G401.6 (cell line): Measurements from ENCODE around the gene MTHFD1.
"Not testable (repeated sequence)": the region's sequence is repeated elsewhere in the genome, so short reads cannot be mapped to it uniquely, and the experiment has no call there.

ENCODE experiments used
- FAIRE-seq: peaks from 2 replicates; lab custom pipeline; 2012; peaks lifted over from hg19 to GRCh38; lab: Jason Lieb, UNC

The MTHFD1 gene

DNA sequence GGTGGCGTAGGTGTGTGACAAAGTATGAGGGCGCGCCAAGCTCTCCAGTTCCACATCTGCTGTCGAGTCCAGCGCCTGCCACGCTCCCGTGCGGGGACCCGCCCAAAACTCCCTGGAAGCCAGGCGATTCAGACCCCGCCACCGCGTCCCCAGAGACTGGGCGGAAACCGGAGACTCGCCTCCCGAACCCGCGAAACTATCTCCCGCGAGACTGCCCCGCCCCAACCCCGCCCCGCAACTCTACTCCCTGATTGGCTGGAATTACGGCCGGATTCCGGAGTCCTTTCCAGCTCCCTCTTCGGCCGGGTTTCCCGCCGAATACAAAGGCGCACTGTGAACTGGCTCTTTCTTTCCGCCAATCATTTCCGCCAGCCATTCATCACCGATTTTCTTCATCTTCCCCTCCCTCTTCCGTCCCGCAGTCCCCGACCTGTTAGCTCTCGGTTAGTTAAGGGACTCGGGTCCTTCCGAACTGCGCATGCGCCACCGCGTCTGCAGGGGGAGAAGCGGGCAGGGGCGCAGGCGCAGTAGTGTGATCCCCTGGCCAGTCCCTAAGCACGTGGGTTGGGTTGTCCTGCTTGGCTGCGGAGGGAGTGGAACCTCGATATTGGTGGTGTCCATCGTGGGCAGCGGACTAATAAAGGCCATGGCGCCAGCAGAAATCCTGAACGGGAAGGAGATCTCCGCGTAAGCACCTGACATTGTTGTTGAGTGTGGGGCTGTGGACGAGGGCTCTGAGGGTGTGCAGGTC is at the start of gene MTHFD1:
Gene MTHFD1, plus strand, starts transcription at position 572 of the 751 bp plus-strand sequence. Its CDS starts 75 bp downstream, at position 647.
- peak; percentile 96 for FAIRE-seq

DNA sequence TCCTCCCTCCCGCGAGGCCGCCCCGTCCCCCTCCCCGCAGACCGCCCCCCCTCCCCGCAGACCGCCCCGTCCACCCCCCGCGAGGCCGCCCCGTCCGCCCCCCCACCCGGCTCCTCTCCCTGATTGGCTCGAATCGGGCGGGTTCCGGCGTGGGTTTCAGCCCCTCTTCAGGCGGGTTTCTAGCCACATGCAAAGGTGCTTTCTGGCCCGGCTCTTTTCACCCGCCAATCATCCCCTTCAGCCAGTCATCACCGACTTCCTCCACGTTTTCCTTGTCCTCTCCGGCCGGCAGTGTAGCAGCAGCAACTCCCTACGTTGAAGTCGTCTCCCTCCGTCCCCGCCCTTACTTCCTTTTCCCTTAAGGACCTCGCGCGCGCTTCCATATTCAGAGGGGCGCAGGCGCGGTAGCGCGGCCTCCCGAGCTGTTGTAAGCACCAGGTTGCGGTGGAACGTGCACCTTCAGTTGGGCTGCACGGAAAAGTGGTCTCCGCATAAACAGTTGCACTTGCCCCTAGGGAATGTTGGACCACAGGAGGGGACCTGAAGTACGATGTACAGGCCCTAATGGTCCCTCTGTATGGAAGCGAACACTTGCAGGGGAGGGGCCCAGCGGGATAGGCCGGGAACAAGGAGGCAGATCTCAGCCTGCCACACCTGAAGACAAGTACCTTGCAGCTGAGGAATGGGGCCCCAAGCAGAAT is 49.4 kb upstream of the MTHFD1 start:
- peak; percentile 97 for FAIRE-seq

DNA sequence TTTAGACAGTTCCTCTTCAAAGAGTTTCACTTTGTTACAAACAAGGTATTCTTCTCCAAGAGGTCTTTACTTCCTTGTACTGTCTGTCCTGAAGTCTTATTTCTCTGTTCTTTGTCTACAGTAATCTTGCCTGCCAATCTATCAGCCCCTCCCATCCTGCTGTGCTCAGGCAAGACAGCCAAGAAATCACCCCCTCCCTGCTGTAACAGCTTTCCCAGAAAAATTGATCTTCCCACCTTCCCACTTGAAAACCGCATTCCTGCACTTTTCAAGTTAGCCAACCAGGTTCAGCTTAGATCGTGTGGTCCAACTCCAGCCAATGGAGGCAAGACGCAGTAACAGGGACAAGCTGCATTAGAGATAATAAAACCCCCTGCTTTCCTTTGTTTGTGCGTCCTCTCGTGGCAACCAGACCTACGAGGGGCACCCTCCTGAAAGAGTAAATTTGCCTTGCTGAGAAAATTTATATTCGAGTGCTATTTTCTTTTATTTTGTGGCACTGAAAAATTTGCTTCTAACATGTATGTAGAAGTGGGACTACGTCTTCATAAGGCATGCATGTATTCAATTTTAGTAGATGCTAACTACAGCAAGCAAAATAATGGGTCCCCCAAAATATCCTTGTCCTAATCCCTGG is 47.5 kb upstream of the MTHFD1 start:
- no peak for FAIRE-seq

DNA sequence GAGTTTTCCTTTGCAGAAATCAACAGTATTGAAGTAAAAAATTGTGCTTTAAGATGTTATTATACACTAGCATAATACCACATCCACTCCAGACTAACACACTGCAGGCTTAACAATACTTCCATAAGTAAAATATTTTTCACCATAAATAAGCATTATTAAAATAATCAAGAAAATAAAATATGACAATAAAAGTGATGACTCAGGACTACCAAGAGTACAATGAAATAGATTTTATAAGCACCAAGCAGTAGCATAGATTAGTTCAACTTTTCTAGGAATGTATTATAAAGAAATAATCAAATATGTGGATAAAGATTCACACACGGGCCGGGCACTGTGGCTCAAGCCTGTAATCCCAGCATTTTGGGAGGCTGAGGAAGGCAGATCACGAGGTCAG is 40.4 kb upstream of the MTHFD1 start:
- FAIRE-seq, result peak; percentile 21

DNA sequence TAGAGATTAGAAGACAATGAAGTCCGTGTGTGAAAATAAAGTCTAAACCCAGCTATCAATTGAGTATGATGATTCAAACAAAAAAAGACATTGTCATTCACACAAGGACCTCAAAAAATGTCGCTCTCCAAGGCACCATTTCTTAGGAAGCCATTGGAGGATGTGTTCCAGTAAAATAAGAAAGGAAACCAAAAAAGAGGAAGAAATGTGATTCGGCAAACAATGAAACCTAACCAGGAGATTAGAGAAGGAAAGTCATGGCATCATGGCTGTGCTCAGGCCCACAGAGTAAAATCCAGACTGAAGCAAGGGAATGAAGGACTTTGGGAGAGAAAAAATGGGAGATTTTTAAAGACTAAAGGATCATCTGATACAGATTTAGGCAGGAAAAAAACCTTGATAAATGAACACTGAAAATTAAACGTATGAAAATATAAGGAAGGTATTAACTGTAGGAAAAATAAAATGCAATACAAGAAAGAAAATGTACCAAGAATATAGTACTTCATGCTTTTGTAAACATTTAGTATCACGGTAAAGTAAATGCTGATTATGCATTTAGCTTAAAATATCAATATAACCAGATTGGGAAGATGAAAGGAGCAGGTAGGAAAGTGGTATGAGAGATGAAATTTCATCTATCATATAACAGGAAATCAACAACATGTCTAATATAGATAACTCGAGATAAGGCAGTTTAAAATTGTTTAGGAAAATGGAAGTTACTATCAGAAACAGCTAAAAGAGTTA is 38.2 kb upstream of the MTHFD1 start:
- no peak for FAIRE-seq

DNA sequence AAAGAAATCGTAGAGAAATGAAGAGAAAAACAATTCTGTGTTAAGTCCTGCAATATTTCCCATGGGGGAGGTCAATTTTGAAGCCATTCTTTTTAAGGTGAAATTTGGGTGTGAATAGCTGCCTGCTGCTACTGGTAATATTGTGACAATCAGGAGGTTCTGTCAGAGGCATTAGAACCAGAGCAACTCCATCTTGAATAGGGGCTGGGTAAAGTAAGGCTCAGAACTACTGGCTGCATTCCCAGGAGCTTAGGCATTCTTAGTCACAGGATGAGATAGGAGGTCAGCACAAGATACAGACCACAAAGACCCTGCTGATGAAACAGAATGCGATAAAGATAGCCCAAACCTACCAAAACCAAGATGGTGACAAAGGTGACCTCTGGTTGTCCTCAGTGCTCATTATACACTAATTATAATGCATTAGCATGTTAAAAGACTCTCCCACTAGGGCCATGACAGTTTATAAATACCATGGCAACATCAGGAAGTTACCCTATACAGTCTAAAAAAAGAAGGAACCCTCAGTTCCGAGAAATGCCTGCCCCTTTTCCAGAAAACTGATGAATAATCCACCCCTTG is 24.8 kb upstream of the MTHFD1 start:
- FAIRE-seq, result no peak

DNA sequence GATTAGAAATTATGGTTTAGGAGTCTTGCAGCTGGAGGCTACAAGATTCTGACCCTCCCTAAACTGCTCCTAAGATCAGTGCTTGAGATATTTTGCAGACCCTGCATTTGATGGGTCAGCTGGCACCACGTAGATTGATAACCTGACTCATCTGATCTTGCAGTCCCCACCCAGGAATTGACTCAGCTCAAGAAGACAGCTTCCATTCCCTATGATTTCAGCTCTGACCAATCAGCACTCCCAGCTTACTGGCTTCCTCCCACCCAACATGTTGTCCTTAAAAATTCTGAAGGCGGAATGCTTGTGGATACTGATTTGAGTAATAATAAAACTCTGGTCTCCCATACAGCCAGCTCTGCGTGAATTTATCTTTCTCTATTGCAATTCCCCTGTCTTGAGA is 23.2 kb upstream of the MTHFD1 start:
- FAIRE-seq, result no peak

DNA sequence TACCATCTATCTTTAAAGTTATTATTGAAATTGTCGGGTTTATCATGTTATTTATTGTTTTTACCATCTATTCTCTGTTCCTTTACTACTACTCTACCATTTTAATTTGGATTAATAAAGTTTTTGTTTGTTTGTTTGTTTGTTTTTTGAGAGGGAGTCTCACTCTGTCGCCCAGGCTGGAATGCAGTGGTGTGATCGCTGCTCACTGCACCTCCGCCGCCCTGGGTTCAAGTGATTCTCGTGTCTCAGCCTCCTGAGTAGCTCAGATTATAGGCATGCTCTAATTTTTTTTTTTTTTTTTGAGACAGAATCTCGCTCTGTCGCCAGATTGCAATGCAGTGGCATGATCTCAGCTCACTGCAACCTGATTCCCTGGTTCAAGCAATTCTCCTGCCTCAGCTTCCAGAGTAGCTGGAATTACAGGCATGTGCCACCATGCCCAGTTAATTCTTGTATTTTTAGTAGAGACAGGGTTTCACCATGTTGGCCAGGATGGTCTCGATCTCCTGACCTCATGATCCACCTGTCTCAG is 22.7 kb upstream of the MTHFD1 start:
- FAIRE-seq, result not testable (repeated sequence)

DNA sequence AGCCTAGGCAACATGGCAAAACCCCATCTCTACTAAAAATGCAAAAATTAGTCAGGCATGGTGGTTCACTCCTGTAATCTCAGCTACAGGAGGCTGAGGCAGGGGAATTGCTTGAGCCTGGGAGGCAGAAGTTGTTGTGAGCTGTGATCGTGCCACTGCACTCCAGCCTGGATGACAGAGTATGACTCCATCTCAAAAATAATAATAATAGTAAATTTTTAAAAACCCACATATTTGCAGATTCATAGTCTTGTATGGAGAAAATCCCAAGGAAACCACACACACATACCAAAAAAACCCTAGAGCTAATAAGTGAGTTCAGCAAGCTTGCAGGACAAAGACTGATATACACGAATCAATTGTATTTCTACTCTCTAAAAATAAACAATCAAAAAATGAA is 19.0 kb upstream of the MTHFD1 start:
- no peak for FAIRE-seq

DNA sequence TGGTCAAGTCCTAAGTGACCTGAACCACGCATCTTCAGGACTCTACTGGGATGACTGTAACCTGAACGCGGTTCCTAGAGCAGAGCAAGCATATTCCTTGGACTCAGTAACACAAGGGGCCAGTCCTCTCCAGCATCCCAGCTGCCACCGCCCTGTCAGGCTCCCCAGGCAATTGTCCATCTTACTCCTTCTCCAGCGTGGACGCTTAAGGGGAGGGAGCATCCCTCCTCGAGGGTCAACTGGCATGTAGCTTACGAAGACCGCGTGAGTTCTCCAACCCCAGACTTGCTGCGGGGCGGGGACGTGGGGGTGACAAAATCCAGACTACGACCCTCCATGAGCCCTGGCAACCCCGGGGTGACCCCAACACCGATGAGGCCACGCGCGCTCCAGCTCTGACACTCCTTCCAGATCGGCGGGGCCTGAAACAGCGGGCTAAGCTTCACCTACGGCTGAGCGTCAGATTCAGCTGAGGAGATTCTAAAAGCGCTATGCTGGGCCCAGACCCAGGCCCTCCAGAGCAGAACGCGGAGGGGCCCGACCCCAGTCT is 846 bp upstream of the MTHFD1 start:
- FAIRE-seq, result no peak

DNA sequence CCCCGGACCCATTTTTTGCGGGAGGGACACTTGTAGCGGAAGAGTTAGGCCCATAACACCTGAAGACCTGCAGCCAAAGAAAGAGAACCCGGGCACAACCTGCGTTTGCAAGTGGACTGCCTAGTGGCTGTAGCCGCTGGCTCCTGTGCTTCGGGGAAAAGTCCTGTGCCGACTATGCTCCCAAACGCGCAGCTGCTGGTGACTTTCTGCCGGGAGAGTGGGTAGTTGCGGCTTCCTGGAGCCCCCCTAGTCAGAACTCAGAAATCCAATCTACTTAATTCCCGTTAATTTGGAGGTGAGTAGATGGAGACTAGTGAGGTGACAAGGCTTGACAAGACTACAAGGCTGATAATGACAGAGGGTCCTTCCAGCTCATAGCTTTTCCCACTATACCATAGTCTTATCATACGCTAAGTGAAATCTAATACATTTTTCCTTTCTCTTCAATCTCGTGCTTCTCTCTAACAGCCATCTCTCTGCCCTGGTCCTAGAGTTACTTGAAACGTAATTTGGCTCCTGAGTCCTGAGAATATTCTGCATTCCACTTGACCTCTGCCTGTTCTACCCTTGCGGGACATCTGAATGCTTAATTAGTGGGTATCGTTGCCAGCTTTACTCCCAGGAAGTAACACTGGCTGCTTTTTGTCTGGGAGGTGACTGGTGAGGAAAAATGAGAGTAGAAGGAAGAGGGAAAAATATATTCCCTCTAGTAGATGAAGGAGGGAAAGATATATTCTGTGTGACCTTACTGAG is 556 bp downstream of the MTHFD1 start:
- FAIRE-seq, result no peak

DNA sequence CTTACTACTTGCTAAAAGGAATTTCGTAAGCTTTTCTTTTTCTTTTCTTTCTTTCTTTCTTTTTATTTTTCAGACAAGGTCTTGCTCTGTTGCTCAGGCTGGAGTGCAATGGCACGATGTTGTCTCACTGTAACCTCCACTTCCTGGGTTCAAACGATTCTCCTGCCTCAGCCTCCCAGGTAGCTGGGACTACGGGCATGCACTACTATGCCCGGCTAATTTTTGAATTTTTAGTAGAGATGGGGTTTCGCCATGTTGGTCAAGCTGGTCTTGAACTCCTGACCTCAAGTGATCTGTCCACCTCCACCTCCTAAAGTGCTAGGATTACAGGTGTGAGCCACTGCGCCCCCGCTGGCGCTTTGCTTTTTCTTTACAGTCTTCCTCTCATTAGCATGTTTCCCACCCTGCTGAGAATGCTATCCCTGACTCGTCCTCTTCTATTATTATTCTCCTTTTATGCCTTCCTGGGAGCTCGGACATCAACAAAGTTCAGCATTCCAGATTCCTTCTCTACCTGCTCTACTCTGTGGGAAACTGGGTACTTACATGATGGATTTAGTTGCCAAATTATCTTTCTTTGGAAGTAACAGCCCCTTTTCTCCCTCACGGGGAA is 3.1 kb downstream of the MTHFD1 start:
- no peak for FAIRE-seq

DNA sequence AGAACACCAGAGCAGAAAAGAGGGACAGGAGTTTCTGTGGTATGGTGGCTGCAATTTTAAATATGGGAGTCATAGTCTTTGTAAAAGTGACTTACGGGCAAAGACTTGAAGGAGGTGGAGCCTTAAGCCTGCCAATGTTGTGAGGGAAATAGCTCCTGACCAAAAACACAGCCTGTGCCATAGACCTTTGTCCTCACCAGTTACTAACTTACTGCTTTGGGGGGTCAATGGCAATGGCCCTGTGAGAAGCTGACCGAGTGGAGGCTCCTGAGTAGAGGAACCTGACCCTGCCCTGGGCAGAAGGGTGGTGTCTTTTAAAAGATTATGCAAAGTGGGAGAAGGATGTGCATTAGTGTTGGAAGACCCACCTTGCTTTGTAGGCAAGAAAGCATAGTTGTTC is 3.8 kb downstream of the MTHFD1 start:
- FAIRE-seq, result no peak

DNA sequence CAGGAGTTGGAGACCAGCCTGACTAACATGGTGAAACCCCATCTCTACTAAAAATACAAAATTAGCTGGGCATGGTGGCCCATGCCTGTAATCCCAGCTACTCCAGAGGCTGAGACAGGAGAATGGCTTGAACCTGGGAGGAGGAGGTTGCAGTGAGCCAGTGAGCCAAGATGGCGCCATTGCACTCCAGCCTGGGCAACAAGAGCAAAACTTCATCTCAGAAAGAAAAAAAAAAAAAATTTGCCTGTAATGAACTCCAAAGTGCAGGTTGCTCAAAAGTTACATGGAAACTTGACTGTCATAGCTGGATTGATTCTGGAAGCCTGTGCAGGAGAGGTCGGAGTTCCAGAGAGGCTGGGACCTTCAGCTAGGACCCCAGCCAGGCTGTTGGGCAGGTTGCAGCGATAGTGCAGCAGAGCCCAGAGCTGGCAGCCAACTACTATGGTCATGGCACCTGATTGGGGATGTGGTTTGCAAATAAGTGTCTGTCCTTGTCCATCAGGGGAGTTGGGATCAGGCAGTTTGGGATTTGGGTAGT is 5.1 kb downstream of the MTHFD1 start:
- not testable (repeated sequence) for FAIRE-seq

DNA sequence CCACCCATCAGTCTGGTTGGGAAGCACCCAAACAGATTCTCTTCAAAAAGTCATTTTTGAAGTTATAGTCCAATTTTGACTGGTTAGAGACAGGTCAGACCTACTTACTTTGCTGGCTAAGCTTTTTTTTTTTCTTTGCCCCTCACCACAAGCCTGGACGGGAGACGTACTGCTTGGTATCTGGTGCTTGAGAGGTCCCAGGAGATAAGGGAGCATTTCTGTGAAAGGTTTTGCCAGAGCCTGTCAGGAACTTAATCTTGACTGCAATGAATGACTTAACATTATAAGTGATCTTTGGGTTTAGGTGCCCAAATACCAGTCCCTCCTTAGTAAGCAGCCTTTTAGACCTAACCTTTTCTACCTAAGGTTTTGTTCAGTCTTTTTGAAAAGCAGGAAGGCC is 6.3 kb downstream of the MTHFD1 start:
- FAIRE-seq, result no peak

DNA sequence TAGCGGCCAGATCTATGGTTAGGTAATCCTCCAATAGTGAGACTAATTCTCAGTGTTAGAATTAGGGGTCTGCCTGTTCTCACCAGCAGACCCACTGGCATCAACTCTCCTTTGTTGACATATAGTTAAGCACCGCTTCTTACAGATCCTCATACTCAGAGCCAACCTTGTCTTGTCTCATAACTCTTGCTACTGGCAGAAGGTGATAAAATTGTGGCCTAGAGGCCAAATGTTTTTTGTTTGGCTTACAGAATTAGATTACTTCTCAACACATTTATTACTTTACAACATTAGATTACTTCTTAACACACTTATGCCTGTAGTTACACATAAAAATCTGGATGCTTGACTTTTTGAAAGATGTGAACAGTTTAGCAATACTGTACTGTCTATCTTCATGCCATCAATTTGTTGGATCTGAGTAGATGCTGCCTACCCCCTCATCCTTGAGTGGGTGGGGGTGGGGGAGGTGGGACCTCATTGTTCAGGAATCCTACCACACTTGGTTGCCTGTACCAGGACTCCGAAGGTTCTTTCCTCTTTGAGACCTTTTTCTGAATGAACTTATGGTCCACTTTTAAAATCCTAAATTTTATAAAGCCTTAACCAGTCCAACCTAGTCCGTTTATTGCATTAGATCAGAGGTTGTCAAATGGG is 7.0 kb downstream of the MTHFD1 start:
- FAIRE-seq, result no peak

DNA sequence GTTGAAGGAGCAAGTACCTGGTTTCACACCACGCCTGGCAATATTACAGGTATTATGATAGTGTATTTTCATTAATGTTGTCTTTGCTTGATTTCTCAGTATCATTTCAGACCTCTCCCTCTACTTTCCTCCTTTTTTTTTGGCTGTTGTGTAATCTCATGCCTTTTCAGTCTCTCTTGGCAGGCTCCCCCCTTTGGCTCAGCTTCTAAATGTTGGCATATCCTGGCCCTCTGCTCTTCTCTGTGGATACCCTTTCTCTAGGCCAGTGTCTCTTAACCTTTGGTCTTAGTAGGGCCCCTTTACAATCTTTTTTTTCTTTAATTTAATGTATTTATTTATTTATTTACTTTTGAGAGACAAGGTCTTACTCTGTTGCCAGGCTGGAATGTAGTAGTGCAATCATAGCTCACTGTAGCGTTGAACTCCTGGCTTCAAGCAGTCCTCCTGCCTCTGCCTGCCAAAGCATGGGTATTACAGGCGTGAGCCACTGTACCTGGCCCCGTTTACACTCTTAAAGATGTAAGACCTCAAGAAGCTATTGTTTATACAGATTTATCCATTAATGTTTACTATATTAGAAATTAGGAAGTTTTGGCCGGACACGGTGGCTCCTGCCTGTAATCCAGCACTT is 12.8 kb downstream of the MTHFD1 start:
- no peak for FAIRE-seq

DNA sequence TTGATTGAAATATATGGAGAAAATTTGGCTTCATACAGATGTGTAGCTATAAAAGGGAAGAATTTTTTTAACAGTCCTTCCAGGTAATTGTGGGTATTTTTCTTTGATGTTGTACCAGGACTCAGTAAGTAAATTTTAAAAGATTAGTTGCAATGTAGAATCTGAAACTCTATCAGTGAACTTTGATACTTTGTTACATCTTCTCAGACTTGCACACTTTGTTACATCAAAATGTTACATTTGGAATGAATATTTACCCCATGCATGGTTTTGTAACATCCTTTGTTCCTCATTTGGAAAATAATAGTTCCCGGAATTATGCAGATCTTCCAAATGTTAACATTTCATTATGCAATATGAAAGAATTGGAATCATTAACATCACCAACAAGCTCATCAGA is 13.8 kb downstream of the MTHFD1 start:
- no peak for FAIRE-seq

DNA sequence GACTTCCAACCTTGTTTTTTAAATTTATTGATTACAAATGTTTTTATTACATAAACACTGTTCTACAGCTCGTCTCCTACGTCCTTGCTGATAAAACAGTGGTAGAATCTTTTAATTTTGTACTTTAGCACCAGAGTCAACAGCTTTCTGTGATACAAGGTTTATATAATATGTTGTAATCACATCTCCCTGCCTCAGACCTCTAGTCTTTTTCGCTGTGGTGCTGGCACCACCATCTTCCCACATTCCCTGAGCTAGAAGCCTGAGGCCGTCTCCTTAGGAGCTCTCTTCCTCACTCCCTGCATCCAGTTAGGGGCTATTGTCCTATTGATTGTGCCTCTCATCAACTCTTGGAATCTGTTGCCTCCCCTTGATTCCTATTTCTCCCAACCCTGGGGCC is 17.1 kb downstream of the MTHFD1 start:
- no peak for FAIRE-seq
